Esophagus (tissue), 2 donors: ENCODE results near the gene SLC49A3. TPM values are rescaled to one million over a fixed set of nuclear protein-coding genes. Genes with fewer than 3 reads are reported as not detected.
A peak's percentile ranks its signal among the peaks of the same experiment; 100 is the strongest.
"Not testable (repeated sequence)": the region's sequence is repeated elsewhere in the genome, so short reads cannot be mapped to it uniquely, and the experiment has no call there.

Experiments used
- H3K27ac ChIP-seq, 2 donors: one replicate each; pipeline ENCODE4 v1.5.1; 2013; ENCODE audit warnings: low read depth in 2 of 2, mild to moderate bottlenecking in 2 of 2, inconsistent platforms in 1 of 2, low read length in 1 of 2, moderate library complexity in 1 of 2
- H3K27me3 ChIP-seq, 2 donors: one replicate each; pipeline ENCODE4 v1.6.1; 2013; ENCODE audit warnings: low read length in 2 of 2, control low read depth in 1 of 2, mild to moderate bottlenecking in 1 of 2; ENCODE audit not compliant: insufficient read depth in 2 of 2, control insufficient read depth in 1 of 2
- H3K36me3 ChIP-seq, 2 donors: one replicate each; pipeline ENCODE4 v1.6.1; 2013; ENCODE audit warnings: low read length in 1 of 2; ENCODE audit not compliant: control insufficient read depth in 2 of 2, insufficient read depth in 2 of 2
- H3K4me1 ChIP-seq, 2 donors: one replicate each; pipeline ENCODE4 v1.6.1; 2013; ENCODE audit warnings: low read length in 1 of 2; ENCODE audit not compliant: control insufficient read depth in 2 of 2, insufficient read depth in 2 of 2
- H3K4me3 ChIP-seq, 2 donors: one replicate each; pipeline ENCODE4 v1.5.1; 2013; ENCODE audit warnings: low read length in 2 of 2, mild to moderate bottlenecking in 2 of 2, low read depth in 1 of 2, moderate library complexity in 1 of 2
- H3K9me3 ChIP-seq, 2 donors: one replicate each; pipeline ENCODE4 v1.6.1; 2013; ENCODE audit warnings: mild to moderate bottlenecking in 2 of 2, low read depth in 1 of 2, low read length in 1 of 2, moderate library complexity in 1 of 2; ENCODE audit not compliant: control insufficient read depth in 2 of 2, insufficient read depth in 1 of 2
- WGBS, 2 donors: extraction: QIAGEN DNeasy Blood & Tissue Kit; methylation state at CpG; one replicate each; pipeline ENCODE4 v1.1.7; 2013; 5-methylcytosine and 5-hydroxymethylcytosine counted together
- polyA plus RNA-seq, 2 donors: library from polyadenylated mRNA; stranded (reverse); fragments of 200-250 nt; gene quantifications; one replicate each; pipeline ENCODE4 v1.2.3, GENCODE V29; 2013
- donor health status: healthy with polysubstance abuse.
- donor health status: Bipolar disorder and iron deficiency.

The SLC49A3 gene
- polyA plus RNA-seq, 2 donors: 3.8 to 7.2 TPM

- Histone ChIP-seq H3K4me3 (no peak overlapping the region), H3K27me3 (no peaks in the 10 kb centered on the region), H3K27ac (no peak overlapping the region), H3K9me3 (no peaks in the 10 kb centered on the region), H3K36me3 (peaks cover 0 to 14% of the 10 kb centered on the region in 2 donors), H3K4me1 (peaks cover 7 to 9% of the 10 kb centered on the region in 2 donors)
- 58 to 65% methylated on average over 3 of the region's 3 CpGs for WGBS, 2 donors
These were observed 23.1 kb upstream of the SLC49A3 start for GRCh38 chr4:712093-712492.

- H3K4me1 ChIP-seq: peaks cover 10 to 14% of the 10 kb centered on the region in 2 donors
- no peaks in the 10 kb centered on the region for H3K9me3 ChIP-seq
- H3K27me3 ChIP-seq: no peaks in the 10 kb centered on the region
- H3K27ac ChIP-seq: no peak overlapping the region
- 92 to 93% methylated on average over 13 of the region's 13 CpGs for WGBS, 2 donors
- peaks cover 0 to 14% of the 10 kb centered on the region in 2 donors for H3K36me3 ChIP-seq
- no peak overlapping the region for H3K4me3 ChIP-seq
These were observed 22.0 kb upstream of the SLC49A3 start for GRCh38 chr4:710916-711315.

GRCh38 chr4:710116-710515 is 21.2 kb upstream of the SLC49A3 start:
- Histone ChIP-seq H3K4me1 (peaks cover 10 to 16% of the 10 kb centered on the region in 2 donors), H3K36me3 (peaks cover 0 to 14% of the 10 kb centered on the region in 2 donors), H3K4me3 (no peak overlapping the region), H3K27me3 (no peaks in the 10 kb centered on the region), H3K9me3 (no peaks in the 10 kb centered on the region), H3K27ac (no peak overlapping the region)
- 78 to 82% methylated on average over 9 of the region's 9 CpGs for WGBS, 2 donors

GRCh38 chr4:709348-709747 is 20.4 kb upstream of the SLC49A3 start:
- peaks cover 10 to 16% of the 10 kb centered on the region in 2 donors for H3K4me1 ChIP-seq

GRCh38 chr4:708631-708933 is 19.6 kb upstream of the SLC49A3 start:
- no peaks in the 10 kb centered on the region for H3K9me3 ChIP-seq
- peaks cover 10 to 16% of the 10 kb centered on the region in 2 donors for H3K4me1 ChIP-seq
- peaks cover 0 to 10% of the 10 kb centered on the region in 2 donors for H3K36me3 ChIP-seq
- no peaks in the 10 kb centered on the region for H3K27me3 ChIP-seq
- no peak overlapping the region for H3K4me3 ChIP-seq
- 87 to 92% methylated on average over 6 of the region's 6 CpGs for WGBS, 2 donors
- no peak overlapping the region for H3K27ac ChIP-seq

More at GRCh38 chr4:709348-709747, 20.4 kb upstream of the SLC49A3 start:
- Histone ChIP-seq H3K9me3 (no peaks in the 10 kb centered on the region), H3K27ac (no peak overlapping the region), H3K4me3 (no peak overlapping the region), H3K27me3 (no peaks in the 10 kb centered on the region), H3K36me3 (peaks cover 0 to 14% of the 10 kb centered on the region in 2 donors)
- 93 to 97% methylated on average over 6 of the region's 6 CpGs for WGBS, 2 donors

GRCh38 chr4:707929-708630 is 19.1 kb upstream of the SLC49A3 start:
- peaks cover 0 to 5% of the 10 kb centered on the region in 2 donors for H3K36me3 ChIP-seq
- no peak overlapping the region for H3K4me3 ChIP-seq
- H3K9me3 ChIP-seq: no peaks in the 10 kb centered on the region
- WGBS, 2 donors: 86 to 89% methylated on average over 11 of the region's 11 CpGs
- H3K27me3 ChIP-seq: no peaks in the 10 kb centered on the region
- H3K4me1 ChIP-seq: peaks cover 10 to 16% of the 10 kb centered on the region in 2 donors
- H3K27ac ChIP-seq: no peak overlapping the region

GRCh38 chr4:706834-707598 is 18.1 kb upstream of the SLC49A3 start:
- Histone ChIP-seq H3K36me3 (peaks cover 0 to 2% of the 10 kb centered on the region in 2 donors), H3K27me3 (no peaks in the 10 kb centered on the region), H3K27ac (peak overlapping the region in 1 of 2 donors; percentile 35), H3K4me1 (peaks cover 10 to 16% of the 10 kb centered on the region in 2 donors), H3K4me3 (peak overlapping the region; percentile 27 to 86), H3K9me3 (no peaks in the 10 kb centered on the region)
- WGBS, 2 donors: 48 to 51% methylated on average over 17 to 21 of the region's 21 CpGs

GRCh38 chr4:706083-706633 is 17.2 kb upstream of the SLC49A3 start:
- H3K4me1 ChIP-seq: peaks cover 10 to 16% of the 10 kb centered on the region in 2 donors
- not testable (repeated sequence) for H3K27me3 ChIP-seq, H3K36me3 ChIP-seq, H3K9me3 ChIP-seq
- H3K27ac ChIP-seq: peak overlapping the region; percentile 76 to 84
- WGBS, 2 donors: 0 to 1% methylated on average over 21 of the region's 21 CpGs
- peak overlapping the region; percentile 86 to 97 for H3K4me3 ChIP-seq

- H3K27me3 ChIP-seq: no peaks in the 10 kb centered on the region
- WGBS, 2 donors: 2% methylated on average over 76 to 82 of the region's 82 CpGs
- H3K4me3 ChIP-seq: peak within 1 kb of the TSS; percentile 86 to 97
- H3K36me3 ChIP-seq: peaks cover 0 to 2% of the 10 kb centered on the region in 2 donors
- peak within 1 kb of the TSS; percentile 76 to 84 for H3K27ac ChIP-seq
- peaks cover 10 to 16% of the 10 kb centered on the region in 2 donors for H3K4me1 ChIP-seq
- no peaks in the 10 kb centered on the region for H3K9me3 ChIP-seq
These were observed 16.5 kb upstream of the SLC49A3 start, which contains the start of gene PCGF3 for GRCh38 chr4:705278-706082. Gene PCGF3, plus strand, starts transcription at chr4:705832. Its CDS starts 27,849 bp downstream, at chr4:733681.
